OCI-M1 (cell line): ENCODE results near the gene WDR47.
"Not testable (repeated sequence)": the region's sequence is repeated elsewhere in the genome, so short reads cannot be mapped to it uniquely, and the experiment has no call there.

ENCODE experiments used
- DNase-seq: peaks from one replicate; lab custom pipeline; 2025; lab: John Stamatoyannopoulos, UW

WDR47 gene

DNA sequence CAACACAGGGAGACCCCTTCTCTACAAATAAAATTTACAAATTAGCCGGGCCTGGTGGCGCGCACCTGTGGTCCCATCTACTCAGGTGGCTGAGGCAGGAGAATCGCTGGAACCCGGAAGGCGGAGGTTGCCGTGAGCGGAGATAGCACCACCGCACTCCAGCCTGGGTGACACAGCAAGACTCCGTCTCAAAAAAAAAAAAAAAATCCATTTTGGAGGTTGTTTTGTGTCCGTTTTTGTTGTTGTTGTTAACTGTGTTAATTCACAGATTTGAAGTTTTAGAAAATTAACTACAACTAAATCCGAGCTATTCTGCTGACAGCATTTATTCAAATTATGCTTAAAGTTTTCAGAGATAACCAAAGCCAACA, 79.2 kb downstream of the WDR47 start:
- DNase-seq, result peak; percentile 74

DNA sequence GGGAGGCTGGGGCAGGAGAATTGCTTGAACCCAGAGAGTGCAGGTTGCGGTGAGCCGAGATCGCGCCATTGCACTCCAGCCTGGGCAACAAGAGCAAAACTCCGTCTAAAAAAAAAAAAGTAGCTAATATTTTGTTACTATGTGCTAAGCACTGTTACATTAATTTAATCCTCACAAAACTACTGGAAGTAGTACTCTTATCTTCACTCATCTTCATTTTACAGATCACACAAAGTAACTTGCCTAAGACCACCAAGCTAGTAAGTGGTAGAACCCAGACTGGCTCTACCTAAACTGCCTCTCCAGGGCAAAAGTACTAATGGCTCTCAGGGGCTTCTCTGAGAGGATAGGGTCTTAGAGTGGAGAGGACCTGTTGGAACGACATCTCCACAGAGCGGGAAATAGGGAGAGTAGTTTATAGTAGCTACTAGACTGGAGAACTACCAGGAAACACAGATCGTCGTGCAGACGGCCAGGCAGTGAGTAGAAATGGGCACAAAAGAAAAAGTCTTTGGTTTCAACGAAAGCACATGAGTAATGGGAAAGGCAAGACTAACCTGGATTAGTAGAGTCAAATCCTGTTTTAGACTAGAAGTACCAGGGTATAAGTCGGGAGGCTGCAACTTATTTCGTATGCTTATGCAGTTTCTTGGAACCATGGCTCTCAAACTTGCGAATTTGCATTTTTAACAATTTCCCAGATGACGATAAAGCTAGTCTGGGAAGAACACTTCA, 80.0 kb downstream of the WDR47 start:
- no peak for DNase-seq

DNA sequence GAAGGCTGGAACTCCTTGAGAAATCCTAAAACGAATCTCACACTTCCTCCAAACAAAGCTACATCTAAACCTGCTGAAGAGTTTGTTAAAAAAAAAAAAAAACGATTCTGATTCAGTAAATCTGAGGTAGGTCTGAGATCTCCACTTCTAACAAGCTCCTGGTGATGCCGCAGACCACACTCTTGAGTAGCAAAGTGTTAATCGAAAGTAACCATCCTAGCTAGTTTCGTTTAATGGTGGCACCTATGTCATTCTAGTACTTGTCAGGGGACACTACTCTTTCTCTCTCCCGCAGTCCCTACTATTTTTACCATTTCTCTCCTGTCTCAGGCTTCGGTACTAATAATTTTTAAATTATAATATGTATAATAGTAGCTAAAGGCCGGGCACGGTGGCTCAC, 80.7 kb downstream of the WDR47 start:
- DNase-seq, result no peak

DNA sequence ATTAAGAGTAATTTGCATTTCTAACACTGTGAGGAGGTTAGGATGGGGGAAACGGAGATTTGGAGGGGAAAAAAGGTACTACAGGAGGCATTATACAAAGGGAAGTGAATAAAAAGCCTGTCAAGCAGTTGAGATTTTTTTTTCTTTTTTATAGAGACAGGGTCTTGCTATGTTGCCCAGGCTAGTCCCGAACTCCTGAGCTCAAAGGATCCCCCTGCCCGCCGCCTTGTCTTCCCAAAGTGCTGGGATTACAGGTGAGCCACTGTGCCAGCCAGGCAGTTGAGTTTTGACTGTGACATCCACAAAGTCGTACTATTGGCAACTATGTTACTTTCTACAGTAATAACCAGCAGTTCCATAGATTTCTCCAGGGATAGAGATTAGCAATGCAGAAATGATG, 81.2 kb downstream of the WDR47 start:
- DNase-seq, result no peak

DNA sequence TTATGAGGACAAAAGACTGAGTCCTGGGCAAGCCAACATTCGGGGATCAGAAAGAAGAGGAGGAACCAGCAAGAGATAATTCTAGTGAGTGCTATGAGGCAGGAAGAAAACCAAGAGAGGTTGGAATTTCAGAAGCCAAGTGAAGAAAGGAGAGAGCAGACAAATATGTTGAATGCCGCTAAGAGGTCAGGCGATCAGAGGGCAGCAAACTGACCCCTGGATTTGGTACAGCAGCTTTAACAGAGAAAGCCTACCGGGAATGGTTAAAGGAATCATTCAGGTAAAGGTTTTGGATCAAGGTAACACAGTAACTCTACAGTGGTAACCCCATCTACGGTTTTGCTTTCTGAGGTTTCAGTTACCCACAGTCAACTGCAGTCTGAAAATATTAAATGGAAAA, 84.0 kb downstream of the WDR47 start:
- no peak for DNase-seq

DNA sequence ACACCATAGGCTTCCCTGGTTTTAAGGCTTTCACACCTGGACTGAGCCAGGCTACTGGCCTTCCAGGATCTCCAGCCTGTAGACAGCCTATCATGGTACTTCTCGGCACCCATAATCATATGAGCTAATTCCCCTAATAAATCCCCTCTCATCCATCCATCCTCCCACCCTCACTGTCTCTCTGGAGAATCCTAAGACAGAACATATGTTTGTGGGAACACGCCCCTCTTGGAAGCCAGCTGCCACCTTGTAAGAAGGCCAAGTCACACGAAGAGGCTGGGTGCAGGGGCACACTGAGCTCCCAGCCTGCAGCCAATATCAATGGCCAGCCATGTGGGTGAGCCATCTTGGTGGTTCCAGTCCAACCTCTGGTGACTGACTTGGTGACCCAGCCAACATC, 86.0 kb downstream of the WDR47 start:
- no peak for DNase-seq

DNA sequence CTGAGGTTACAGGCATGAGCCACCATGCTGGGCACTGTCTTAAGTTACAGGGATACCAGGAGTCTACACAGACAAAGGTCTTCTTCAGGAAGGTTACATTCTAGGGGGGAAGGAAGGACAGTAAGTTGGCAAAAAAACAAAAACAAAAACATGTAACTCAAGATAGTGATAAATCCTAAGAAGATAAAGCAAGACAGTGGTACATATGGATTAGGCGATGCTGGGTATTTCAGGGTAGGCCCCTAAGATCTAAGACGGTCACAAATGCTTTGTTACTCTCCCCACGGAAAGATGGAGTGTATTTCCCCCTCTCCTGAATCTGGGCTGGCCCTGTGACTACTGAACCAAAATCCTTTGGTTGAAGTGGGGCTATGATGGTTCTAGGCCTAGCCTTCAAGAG, 86.8 kb downstream of the WDR47 start:
- DNase-seq, result no peak

DNA sequence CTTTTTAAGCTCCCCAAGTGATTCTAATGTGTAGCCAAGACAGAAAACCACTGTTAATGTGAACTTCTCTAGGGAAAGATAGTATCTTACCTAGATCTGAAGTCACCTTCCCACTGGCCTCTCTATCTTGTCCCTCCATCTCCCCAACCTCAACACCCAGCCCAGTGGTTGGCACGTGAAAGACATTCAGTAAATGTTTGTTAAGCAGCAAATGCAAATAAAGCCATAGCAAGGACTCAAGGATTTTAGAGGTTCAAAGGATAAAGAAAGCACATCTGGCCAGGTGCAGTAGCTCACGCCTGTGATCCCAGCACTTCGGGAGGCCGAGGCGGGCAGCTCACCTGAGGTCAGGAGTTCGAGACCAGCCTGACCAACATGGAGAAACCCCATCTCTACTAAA, 88.5 kb downstream of the WDR47 start:
- DNase-seq, result no peak

DNA sequence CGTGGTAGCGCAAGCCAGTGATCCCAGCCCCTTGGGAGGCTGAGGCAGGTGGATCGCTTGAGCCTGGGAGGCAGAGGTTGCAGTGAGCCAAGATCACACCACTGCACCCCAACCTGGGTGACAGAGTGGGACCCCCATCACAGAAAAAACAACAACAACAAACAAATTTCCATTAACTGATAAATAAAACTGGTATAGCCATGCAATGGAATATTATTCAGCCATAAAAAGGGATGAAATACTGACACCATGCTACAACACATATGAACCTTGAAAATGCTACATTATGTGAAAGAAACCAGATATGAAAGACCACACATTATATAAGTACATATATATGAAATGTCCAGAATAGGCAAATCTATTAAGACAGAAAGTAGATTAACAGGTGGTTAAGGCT, 90.7 kb downstream of the WDR47 start:
- DNase-seq, result no peak

DNA sequence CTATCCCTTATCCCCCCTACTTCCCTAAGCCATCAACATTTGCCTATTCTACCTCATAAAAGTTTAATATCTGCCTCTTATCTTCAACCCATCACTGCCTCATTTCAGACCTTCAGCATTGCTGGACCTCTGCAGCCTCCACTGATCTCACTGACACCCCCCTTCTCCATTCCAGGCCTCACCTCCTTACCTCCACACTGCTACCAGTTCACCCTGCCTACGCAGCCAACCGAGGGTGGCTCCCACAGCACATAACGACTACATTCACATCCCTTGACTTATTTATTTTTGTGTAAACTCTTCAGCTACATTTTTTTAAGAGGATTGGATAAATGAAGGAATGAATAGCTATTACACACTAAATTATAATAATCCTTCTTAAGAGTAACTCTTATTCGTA, 92.9 kb downstream of the WDR47 start:
- DNase-seq, result no peak

DNA sequence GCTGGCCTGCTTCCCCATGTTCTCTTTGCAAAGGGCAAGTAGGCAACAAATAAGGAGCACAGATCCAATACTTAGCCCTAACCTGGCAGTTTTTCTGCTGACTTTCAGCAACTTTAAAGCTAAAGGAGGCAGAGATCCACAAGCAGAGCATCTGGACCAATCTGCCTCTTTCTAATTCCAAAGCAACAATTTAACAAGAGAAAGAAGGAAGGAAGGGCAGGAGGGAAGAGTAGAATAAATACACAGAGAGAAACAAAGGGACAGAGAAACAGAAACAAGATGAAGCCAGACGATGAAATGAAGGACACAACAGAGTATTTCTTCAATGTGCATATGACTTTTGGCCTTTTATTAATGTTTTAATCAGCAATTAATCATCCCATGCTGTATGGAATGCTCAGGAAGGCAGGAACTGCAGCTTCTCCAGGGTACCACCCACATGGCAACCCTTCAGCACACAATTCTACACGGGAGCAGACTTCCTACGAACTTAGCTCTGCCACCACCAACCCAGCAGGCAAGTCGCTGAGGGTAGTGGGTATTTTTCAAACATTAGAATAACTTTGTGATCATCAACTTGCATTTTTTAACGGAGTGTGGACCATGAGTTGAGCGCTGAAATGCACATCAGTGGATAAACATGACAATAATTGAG, 93.9 kb downstream of the WDR47 start:
- no peak for DNase-seq

DNA sequence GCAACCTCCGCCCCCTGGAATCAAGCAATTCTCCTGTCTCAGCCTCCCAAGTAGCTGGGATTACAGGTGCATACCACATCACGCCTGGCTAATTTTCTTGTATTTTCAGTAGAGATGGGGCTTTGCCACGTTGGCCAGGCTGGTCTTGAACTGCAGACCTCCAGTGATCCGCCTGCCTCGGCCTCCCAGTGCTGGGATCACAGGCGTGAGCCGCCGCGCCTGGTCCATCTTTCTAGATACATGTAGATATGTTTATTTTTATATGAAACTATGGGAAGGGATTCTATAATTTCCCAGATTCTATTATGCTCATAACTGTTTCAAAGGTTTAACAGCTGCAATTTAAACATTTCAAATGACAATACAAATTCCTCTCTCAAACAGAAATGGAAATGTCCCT, 105.7 kb downstream of the WDR47 start:
- DNase-seq, result no peak

DNA sequence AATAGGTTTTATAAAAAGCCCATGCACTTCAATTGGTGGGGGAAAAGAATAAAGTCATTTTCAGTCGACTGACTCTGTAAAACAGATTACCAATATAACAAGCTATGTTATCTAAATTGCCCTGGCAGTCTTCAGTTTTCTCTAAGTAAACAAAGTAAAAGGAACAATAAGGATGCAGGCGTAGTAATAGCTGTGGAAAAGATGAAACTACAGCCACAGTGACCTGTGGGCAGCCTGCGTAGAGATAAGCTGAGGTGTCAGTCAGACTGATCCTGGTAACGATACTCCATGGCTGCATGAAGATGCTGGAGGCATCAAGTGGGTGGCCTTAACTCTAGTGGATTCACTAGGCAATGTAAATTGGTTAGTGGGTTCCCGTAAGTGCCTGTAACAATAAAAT, 108.0 kb downstream of the WDR47 start:
- DNase-seq, result no peak

DNA sequence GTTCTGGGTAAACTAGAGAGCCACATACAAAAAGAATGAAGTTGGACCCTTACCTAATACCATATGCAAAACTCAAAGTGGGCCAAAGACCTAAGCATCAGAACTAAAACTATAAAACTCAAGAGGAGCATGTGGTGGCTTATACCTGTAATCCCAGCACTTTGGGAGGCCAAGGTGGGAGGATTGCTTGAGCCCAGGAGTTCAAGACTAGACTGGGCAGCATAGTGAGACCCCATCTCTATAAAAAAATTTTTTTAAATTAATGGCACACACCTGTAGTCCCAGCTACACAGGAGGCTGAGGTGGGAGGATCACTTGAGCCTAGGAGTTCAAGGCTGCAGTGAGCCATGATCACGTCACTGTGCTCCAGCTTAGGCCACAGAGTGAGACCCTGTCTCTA, 114.3 kb downstream of the WDR47 start:
- not testable (repeated sequence) for DNase-seq

DNA sequence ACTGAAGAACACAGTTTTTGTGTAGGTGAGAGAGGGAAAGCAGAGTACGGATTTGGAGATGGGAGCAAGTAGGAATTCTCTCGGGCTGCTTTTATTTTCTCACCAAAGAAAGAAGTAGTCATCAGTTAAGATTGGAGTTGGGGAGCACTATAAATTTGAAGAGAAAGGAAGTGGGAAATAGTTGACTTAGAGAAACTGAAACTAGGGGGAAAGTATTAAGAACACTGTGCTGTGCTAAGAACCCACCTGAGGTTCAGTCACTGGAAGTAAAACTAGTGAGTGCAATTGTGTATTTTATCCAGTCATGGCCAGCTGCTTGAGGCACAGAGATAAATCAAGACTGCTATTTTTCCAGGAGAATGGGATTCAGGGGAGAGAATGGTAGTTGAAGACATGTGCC, 116.0 kb downstream of the WDR47 start:
- DNase-seq, result no peak
